UCSD-AML1 (cell line): ENCODE data around the gene ZNF774.
A peak's percentile ranks its signal among the peaks of the same experiment; 100 is the strongest.
"Not testable (repeated sequence)": the region's sequence is repeated elsewhere in the genome, so short reads cannot be mapped to it uniquely, and the experiment has no call there.

Experiments
- DNase-seq: peaks from one replicate; lab custom pipeline; 2025; ENCODE audit not compliant: unreplicated experiment; lab: John Stamatoyannopoulos, UW

ZNF774 gene

GRCh38 chr15:90344662-90345061, 7.4 kb upstream of the ZNF774 start:
- DNase-seq, result no peak

GRCh38 chr15:90345857-90346256, 6.2 kb upstream of the ZNF774 start:
- no peak for DNase-seq

- not testable (repeated sequence) for DNase-seq
Measured at GRCh38 chr15:90347431-90348065, 4.5 kb upstream of the ZNF774 start.

GRCh38 chr15:90348456-90348855, 3.6 kb upstream of the ZNF774 start:
- no peak for DNase-seq

- DNase-seq, result no peak
Measured at GRCh38 chr15:90349072-90349471, 3.0 kb upstream of the ZNF774 start.

- no peak for DNase-seq
Measured at GRCh38 chr15:90349821-90350220, 2.3 kb upstream of the ZNF774 start.

- no peak for DNase-seq
Measured at GRCh38 chr15:90351479-90352106, 491 bp upstream of the ZNF774 start.

GRCh38 chr15:90354986-90355385, 2.9 kb downstream of the ZNF774 start:
- no peak for DNase-seq

- DNase-seq, result no peak
Measured at GRCh38 chr15:90358124-90359033, 6.3 kb downstream of the ZNF774 start.

GRCh38 chr15:90360746-90361145, 8.7 kb downstream of the ZNF774 start:
- DNase-seq, result no peak

- no peak for DNase-seq
Measured at GRCh38 chr15:90362936-90363212, 10.8 kb downstream of the ZNF774 start.

GRCh38 chr15:90364251-90364650, 12.2 kb downstream of the ZNF774 start:
- no peak for DNase-seq

- DNase-seq, result no peak
Measured at GRCh38 chr15:90365414-90366055, 13.5 kb downstream of the ZNF774 start.

GRCh38 chr15:90367576-90367975, 15.5 kb downstream of the ZNF774 start:
- no peak for DNase-seq

- no peak for DNase-seq
Measured at GRCh38 chr15:90375071-90375470, 23.0 kb downstream of the ZNF774 start.

- peak; percentile 74 for DNase-seq
Measured at GRCh38 chr15:90376789-90377188, 24.7 kb downstream of the ZNF774 start.

GRCh38 chr15:90379263-90379662, 27.2 kb downstream of the ZNF774 start:
- no peak for DNase-seq

GRCh38 chr15:90381515-90381914, 29.4 kb downstream of the ZNF774 start:
- DNase-seq, result no peak

GRCh38 chr15:90382320-90382719, 30.2 kb downstream of the ZNF774 start:
- no peak for DNase-seq

GRCh38 chr15:90386221-90386620, 34.1 kb downstream of the ZNF774 start:
- no peak for DNase-seq

- DNase-seq, result peak; percentile 96
Measured at GRCh38 chr15:90387534-90388461, 35.7 kb downstream of the ZNF774 start, which contains the start of gene IQGAP1. IQGAP1 (plus strand) TSS chr15:90388242; CDS start chr15:90388342, 100 bp downstream.
